ENCODE measurements around the gene TSHZ2.

TSHZ2 gene

DNA sequence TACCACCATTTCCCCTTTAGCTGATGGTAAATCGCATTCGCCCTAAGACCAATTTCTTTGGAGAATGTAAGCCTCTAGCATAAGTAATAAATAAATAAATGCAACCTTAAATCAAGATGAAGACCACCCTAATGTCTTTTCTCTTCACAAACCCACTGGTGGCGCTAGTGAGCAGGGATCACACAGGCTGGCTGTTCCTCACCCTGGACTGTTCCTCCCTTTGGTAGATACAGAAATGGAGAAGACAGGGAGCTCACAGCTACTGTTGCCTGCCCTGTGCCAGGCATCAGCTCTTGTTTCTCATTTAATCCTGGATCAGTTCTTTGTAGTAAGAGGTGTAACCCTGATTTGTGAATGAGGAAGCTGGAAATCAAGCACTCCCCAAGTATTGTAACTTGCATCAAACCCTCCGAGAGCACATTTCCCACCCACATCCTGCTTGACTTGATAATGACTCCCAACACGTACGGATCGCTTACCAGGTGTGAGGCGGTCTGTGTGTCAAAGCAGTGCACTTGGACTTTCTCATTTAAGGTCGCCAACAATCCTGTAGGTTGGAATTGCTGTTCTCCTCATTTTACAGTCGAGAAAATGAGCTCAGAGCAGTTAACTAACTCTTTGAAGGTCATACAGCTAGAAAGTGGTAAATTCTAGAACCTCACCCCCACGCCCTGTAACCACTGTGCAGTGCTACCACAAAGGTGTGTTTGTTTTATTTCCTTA lies 236.1 kb downstream of the TSHZ2 start:
- peak; percentile 32 for DNase-seq (ENCODE audit: low spot score)

DNA sequence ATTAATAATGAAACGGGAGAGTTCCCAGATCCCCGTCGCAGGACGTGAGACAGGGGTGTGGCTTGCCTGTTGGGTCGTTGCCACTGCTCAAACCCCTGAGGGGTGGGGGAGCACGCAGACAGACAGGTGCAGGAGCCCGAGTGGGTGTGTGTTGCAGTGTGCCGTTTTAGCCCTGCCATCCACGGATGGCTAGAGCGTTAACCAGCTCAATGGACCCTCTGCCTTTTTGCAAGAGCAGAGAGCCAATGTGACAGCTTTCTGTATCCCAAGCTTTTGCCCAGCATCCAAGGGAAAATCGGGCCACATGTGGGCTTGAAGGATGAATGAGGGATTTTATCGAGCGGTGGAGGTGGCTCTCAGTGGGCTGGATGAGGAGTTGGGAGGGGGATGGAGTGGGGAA lies 237.9 kb downstream of the TSHZ2 start:
- DNase-seq (ENCODE audit: low spot score): no peak

DNA sequence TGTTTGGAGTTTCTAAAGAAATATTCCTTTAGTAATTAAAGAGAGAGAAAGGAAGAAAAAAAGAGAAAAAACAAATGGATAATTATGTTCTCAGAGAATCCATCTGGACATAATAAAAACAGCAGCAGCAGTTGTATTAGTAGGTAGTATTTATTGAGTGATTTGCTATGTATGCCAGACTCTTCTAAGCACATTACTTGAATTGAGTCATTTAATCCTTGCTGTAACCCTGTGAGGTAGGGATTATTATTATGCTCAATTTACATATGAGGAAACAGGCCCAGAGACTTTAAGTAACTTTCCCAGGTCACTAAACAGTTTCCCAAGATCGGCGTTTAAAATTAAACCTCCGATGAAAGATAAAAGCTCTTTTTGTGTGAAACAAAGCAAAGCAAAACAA lies 238.8 kb downstream of the TSHZ2 start:
- DNase-seq (ENCODE audit: low spot score): no peak

DNA sequence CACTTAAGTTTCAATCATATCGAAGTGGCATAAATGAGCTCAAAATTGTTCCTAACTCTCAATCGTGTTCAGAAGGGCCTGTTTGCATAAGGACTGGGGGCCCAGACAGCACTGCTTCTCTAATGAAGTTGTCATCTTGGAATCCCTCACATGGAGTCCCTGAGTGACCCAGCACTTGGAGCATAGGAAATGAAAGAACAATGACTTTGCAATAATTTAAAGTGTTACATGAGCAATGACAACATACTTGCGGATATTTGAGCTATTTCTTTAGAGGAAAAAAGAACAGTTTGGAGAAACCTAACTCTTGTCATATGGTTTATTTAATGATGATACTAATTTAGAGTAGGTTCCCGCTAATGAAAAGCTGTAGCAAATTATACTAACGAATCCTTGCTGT lies 239.9 kb downstream of the TSHZ2 start:
- no peak for DNase-seq (ENCODE audit: low spot score)

DNA sequence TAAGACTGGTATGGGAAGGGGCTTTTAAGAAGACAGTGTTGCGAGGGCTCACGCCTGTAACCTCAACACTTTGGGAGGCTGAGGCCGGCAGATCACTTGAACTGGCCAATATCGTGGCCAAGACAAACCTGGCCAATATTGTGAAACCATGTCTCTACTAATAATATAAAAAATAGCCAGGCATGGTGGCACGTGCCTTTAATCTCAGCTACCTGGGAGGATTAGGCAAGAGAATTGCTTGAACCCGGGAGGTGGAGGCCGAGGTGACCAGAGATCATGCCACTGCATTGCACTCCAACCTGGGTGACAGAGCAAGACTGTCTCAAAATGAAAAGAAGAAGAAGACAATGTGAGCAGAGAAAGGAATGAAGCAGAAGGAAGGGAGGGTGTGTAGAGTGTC lies 242.2 kb downstream of the TSHZ2 start:
- no peak for DNase-seq (ENCODE audit: low spot score)

DNA sequence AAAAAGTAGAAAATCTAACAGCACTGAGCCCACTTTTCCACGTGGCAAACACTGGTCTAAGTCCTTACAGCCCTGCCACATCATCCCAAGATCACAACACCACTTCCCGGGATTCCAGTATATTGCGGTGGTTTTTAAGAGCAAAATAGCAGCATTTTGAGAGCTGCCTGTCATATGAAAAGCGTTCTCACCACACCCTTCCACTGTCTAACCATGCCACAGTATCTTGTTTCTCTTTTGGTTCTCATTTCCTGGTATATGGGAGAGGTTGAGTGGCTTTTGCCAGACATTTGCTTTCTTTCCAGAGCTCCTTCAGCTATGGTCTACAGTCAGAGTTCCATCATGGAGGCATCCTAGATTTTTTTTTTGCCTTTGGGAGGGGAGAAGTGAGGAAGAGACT lies 243.0 kb downstream of the TSHZ2 start:
- no peak for DNase-seq (ENCODE audit: low spot score)

DNA sequence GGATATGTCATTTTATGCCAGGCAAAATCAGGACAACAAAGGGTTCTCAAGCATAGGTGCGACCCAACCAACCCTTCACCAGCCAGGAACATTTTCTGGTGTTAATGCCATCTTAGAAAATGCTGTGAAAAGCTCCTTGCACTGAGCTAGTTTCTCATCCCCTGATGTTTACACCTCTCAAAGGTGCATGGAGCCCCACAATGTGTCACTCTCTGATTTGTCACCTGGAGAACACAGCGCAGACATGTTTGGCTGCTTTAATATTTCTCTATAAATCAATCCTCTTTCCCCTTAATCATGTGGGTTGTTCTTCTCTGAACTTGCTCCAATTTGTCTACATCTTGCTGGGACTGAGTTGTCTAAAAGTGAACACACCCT lies 244.3 kb downstream of the TSHZ2 start:
- no peak for DNase-seq (ENCODE audit: low spot score)

DNA sequence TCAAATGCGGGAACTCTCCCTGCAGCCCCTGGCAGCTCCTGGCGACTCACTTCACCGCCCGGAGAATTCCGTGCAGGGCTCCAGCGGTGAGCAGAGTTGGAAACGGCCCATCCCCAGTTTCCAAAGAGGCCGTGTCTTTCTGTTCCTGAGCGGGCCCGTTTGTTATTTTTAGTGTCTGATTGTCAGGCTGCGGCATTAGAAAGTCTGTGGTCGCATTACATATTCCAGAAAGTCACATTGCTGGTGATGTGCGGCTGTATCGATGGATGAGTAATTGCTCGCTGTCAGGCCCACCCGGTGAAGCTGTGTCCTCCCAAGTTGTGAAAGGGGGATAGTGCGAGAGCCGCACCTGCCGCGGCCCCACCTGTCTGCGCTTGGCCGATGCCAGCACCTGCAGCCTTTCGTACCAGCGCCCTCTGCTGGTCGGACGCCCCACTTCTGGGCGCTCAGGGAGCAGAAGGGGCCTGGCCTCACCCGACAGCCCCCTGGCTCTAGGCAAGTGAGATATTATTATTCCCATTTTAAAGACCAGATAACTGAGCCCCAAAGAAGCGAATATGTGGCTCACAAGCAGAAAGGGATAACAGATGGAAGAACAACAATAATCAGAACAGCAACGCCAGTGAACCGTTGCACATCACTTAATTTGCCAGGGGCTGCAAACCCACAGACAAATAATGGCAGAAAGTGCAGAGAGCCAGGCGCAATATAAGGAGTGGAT lies 244.9 kb downstream of the TSHZ2 start:
- peak; percentile 83 for DNase-seq (ENCODE audit: low spot score)

DNA sequence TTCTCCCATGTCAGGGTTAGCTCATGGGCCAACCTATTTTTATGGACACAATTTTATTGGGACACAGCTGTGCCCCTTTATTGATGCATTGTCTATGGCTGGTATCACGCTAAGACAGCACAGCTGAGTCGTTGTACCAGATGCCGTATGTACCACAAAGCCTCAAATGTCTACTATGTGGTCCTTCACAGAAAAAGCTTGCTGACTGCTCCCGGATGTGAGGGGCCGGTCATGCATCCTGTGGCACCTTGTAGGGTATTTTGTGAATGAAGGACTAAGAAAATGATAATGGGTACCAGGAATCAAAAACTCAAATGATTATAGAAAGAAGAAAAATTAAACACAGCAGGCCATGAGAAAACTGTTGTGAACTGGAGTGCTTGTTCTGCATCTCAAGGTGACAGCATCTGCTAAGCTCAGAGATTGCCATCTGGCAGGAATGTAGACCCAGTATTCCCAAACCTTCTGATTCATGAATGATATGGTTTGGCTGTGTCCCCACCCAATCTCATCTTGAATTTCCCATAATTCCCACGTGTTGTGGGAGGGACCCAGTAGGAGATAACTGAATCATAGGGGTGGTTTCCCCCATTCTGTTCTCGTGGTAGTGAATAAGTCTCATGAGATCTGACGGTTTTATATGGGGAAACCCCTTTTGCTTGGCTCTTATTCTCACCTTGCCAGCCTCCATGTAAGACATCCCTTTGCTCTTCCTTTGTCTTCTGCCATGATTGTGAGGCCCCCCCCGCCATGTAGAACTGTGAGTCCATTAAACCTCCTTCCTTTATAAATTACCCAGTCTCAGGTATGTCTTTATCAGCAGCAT lies 248.5 kb downstream of the TSHZ2 start:
- DNase-seq (ENCODE audit: low spot score): no peak

DNA sequence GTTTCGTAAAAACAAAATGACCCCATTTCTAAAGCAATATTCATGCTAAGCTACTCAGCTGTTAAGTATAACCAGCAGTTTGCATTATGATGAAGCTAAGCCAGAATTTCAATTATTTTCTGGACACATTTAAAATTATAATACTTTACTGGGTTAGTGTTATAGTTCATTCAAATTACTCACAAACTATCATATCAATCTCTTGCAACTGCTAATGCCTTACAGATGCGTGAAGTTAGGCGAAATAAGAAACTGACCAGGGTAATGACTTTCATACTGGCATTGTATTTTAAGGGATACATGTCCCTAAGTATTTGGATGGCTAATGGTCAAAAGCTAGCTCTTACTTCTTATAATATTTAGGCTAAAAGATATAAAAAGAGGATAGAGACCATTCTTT lies 249.6 kb downstream of the TSHZ2 start:
- DNase-seq (ENCODE audit: low spot score): no peak

DNA sequence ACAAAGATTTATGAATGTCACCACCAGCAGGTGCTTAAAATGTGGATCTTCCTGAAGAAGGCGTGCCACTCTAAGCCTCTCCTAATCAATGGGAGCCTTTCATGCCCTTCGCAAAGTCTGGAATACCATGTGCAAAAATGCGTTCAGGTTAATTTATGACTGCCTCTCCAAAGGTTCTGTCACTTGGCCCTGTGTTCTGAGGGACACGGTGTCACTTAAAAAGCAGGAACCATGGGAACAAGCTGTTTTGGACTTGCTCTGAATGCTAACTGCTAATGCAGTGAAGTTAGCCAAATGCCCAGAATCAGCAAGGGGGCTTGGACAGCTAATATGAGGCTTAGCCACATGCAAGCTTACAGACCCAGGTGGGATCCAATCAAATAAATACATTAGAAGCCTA lies 250.3 kb downstream of the TSHZ2 start:
- no peak for DNase-seq (ENCODE audit: low spot score)

DNA sequence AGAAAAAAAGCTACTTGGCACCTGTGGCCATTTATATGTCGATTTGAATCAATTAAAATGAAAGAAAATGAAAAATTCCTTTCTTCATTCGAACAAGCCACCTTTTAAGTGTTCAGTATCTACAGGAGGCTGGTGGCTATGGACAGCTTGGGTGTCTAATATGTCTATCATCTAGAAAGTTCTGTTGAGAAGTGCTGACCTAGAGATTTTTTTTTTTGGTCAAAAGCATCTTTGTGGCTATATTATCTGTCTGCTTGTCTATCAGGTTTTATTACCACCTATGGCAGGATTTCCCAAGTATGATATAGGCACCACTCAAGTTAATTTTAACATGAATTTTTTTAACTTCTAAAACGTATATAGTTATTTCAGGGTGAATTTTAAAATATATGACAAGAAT lies 250.8 kb downstream of the TSHZ2 start:
- no peak for DNase-seq (ENCODE audit: low spot score)

DNA sequence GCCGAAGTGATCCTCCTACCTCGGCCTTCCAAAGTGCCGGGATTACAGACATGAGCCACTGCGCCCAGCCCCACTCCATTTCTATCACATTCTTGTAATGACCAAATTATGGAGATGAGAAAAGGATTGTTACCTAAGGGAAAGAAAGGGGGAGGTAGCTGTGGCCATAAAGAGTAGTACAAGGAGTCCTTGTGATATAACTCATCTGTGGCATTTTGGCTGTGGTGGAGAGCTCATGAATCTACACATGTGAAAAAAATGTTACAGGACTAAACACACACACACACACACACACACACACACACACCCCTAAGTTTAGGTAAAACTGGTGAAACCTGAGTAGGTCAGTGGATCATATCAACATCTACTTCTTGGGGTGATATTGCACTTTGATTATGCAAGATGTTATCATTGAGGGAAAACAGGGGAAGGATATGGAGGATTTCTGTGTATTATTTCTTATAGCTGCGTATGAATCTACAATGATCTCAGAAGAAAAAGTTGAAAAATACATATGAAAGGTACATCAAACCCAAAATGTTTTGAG lies 251.5 kb downstream of the TSHZ2 start:
- no peak for DNase-seq (ENCODE audit: low spot score)

DNA sequence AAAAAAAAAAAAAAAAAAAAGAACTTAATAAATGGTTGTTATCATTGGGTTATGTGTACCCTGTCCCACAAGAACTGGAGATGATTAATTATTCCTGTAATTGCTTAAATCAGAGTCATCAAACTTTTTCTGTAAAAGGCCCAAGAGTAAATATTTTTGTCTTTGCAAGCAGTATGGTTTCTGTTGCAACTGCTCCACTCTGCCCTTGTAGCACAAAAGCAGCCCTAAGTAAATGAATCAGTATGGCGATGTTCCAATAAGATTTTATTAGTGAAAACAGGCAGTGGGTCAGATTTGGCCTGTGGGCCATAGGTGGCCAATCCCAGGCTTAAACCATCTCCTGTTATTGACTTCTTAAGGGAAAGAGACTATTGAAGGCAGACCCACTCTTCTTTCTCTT lies 252.7 kb downstream of the TSHZ2 start:
- DNase-seq (ENCODE audit: low spot score): no peak

DNA sequence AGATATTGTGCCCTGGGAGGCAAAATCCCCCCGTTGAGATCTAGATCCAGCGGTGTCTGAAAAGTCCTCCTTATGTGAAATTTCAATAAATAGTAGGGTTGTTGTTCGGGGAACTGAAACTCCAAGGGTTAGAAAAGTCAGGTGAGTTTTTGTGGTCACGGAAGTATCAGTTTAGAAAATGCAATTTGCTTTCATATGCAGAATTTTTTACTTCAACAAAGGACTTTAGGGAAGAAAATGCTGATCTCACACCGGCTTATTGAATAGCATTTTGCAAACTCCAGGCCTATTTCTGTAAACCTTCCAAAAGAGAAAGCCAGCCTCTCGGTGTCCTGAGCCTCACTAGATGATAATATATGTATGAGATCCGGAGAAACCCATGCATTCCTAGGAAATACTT lies 254.7 kb downstream of the TSHZ2 start:
- DNase-seq (ENCODE audit: low spot score): no peak

DNA sequence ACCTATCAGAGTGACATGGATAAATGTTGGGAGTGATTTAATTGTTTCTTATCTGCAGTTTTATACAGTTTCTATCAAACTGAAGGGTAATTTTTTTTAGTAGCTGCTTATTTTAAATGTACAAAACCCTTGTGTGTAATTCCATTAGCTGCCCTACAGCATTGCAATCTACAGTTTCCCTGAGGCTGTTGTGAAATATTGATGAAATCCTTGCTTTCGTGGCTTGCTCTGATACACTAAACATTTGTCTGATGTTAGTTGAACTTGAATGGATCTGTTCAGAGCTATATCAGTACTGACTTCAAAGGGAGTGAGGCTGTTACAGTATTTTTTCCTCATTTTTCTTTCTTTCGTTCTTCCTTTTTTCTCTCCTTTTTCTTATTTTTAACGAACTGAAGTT lies 255.4 kb downstream of the TSHZ2 start:
- no peak for DNase-seq (ENCODE audit: low spot score)

DNA sequence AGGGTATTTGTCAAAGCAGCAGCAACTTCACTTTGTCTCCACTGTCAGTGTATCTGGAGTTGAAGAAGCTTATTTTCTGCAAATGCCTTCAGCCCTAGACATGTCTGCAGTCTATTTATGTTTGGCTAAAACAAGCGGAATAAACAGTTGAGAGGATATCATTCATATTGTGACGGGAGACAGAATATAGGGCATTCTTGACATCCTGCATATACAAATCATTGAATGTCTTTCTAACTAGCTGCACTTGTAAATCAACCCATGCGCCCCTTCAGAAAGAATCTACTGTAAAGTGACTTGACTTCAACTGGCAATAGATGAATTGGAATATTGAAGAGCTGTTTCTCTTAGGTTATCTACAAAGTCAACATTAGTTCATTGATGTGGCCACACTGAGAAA lies 258.9 kb downstream of the TSHZ2 start:
- no peak for DNase-seq (ENCODE audit: low spot score)

DNA sequence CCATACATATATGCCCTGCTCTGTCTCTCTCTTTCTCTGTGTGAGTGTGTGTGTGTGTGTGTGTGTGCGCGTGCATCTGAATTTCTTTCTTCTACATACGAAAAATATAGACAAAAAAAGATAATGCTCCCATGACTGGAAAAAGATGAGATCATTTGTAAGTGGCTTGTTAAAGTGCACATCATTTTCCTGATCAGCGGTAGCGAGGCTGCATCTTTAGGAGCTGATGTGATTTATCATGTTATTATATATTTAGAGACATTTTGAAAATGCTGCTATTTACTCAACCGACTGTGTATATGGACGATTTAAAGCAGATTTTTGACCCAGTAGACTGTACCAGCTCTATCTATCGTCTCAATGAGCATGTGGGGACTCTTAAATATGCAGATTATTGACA lies 265.3 kb downstream of the TSHZ2 start:
- DNase-seq (ENCODE audit: low spot score): no peak

DNA sequence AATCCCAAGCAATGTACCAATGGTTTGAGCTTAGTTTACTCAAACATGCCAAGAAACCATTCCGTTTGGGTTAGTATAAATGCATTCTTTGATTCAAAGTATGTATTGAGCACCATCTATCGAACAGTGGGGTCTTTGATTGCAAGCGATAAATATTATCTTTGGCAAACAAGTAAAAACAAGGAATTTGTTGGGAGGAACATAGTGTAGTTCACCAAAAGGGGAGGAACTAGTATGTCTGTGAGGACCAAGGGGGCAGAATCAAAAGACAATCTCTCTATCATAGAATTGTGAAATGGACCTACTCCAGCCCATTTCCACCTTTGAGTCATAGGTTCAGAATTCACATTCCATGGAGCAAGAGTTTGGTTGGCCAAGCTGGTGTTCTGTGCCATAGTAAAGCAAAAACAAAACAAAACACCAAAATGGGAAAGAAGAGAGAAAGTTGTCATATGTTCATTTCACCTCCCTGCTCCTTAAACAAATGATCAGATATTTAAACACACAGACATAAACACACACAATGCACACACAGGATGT lies 266.0 kb downstream of the TSHZ2 start:
- DNase-seq (ENCODE audit: low spot score): no peak

DNA sequence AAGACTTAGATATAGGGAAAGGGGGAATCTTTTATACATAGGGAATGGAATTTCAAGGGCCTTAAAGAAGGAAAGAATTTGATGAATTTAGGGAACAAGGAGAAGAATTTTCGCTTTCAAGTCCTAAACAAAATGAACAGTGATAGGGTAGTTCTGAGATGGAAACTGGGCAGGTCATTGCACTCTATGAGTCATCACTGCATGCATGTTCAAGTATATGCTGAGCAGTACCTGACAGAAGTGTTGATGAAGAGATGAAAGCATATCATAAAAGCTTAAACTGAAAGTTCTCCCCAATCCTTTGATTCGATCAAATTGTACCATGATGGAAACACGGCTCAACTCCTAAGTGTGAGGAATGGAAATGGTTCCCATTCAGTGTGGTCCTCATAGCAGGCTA lies 271.0 kb downstream of the TSHZ2 start:
- peak; percentile 29 for DNase-seq (ENCODE audit: low spot score)

DNA sequence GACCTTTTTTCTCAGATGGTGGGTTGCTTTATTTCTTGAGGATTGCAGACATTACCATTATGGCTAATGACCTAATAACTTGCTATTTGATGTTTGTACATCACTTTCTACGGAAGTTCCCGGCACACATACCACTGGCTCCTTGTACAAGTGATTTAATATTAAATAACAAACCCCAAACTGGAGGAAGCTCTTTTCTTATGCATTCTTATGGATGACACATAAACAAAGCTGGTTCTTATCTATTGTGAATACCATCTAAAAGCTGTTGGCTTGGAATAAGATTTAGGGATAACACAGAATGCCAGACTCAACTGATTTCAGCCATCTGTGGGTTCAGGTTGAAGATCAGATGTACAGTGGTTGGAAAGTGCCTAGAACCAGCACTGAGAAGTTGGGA lies 272.6 kb downstream of the TSHZ2 start:
- DNase-seq (ENCODE audit: low spot score): no peak

DNA sequence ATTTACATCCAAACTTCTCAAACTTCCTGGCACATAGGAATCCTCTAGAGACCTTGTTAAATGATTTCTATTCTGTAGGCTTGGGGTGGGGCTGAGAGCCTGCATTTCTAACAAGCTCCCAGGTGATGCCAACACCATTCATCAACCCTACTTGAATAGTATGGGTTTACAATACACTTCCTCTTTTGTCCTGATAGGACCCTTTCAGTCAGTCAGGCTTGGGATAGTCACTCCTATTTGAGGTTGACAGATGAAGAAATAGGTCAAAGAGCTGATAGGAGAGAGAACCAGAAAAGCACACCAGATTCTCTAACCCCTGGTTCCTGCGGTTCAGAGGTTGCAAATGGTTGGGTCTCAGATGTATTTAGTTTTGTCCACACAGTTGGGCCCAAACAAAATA lies 273.4 kb downstream of the TSHZ2 start:
- DNase-seq (ENCODE audit: low spot score): no peak

All from SW480 (cell line).